ENCODE data around the gene SMCO1.
"Not testable (repeated sequence)": the region's sequence is repeated elsewhere in the genome, so short reads cannot be mapped to it uniquely, and the experiment has no call there.

The SMCO1 gene

DNA sequence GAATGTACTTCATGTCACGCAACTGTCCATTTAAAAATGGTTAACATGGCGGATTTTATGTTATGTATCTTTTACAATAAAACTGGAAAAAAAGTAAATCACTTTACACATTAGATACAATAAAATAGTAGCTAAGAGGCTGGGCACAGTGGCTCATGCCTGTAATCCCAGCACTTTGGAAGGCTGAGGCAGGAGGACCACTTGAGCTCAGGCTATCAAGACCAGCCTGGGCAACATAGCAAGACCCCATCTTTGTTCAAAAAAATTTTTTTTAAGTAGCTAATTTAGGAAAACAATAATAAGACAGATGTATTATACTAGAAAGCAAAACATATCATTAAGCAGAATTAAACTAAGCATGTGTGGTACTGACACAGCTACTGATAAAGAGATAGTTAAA, 23.1 kb downstream of the SMCO1 start:
- DNase-seq (ENCODE audit: low spot score), result no peak

DNA sequence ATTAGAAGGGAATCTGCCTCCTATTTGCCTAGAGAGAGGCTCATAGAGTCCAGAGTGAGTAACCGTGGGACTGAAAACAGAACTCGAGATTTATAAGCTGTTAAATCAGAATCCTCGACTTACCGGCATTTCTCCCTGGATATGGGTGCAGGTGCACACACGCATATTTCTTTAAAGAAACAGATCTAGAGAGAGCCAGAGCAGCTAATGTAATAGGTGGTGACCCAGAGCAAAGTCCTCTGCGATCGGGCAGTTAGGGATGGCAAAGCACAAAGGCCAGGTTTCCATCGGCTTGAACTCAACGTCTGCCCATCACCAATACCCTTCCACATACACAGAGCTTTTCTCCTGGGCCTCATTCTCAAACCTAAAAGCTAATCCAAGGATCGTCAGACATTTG, 25.4 kb downstream of the SMCO1 start:
- DNase-seq (ENCODE audit: low spot score), result no peak

DNA sequence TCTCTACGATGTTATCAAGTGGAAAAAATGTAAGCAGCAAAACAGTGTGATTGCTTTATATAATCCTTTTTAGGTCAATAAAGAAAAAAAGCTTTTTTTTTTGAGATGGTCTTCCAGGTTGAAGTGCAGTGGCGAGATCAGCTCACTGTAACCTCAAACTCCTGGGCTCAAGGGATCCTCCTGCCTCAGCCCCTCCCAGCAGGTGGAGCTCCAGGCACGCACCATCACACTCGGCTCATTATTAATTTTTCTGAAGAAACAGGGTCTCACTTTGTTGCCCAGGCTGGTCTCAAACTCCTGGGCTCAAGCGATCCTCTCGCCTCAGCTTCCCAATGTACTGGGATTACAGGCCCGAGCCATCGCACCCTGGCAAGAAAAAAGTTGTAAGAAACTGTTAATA, 28.9 kb downstream of the SMCO1 start:
- no peak for DNase-seq (ENCODE audit: low spot score)

GRCh38 chr3:196477678-196478077, 37.5 kb downstream of the SMCO1 start:
- no peak for DNase-seq (ENCODE audit: low spot score)

- no peak for DNase-seq (ENCODE audit: low spot score)
These were observed 42.9 kb downstream of the SMCO1 start for GRCh38 chr3:196472286-196472685.

GRCh38 chr3:196471551-196471950, 43.6 kb downstream of the SMCO1 start:
- DNase-seq (ENCODE audit: low spot score), result peak; percentile 43

DNA sequence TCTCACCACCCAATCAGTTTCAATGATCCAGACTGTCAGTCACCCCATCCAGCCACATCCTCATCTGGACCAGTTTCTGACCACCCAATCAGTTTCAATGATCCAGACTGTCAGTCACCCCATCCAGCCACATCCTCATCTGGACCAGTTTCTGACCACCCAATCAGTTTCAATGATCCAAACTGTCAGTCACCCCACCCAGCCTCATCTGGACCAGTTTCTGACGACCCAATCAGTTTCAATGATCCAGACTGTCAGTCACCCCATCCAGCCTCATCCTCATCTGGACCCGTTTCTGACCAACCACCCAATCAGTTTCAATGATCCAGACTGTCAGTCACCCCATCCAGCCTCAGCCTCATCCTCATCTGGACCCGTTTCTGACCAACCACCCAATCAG, 45.0 kb downstream of the SMCO1 start:
- DNase-seq (ENCODE audit: low spot score), result not testable (repeated sequence)

DNA sequence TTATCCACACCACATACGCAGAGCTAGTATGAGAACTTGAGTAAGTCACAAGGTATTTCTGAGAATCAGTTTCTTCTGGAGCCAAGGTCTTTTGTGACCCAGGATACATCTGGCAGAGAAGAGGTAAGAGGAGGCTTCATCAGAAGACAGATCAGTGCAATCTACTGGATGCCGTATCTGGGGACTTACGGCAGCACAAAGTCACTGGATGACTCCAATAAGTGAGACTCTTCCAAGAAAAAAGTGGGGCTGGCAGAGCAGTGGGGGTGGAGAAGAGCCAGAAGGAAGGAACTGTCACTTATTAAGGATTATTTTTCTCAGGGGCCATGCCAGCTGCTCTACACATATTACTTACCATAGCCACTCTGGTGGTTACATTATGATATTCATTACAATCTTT, 51.3 kb downstream of the SMCO1 start:
- DNase-seq (ENCODE audit: low spot score), result no peak

- DNase-seq (ENCODE audit: low spot score), result no peak
These were observed 51.7 kb downstream of the SMCO1 start for GRCh38 chr3:196463478-196463756.

GRCh38 chr3:196462680-196463477, 52.3 kb downstream of the SMCO1 start:
- DNase-seq (ENCODE audit: low spot score), result not testable (repeated sequence)

DNA sequence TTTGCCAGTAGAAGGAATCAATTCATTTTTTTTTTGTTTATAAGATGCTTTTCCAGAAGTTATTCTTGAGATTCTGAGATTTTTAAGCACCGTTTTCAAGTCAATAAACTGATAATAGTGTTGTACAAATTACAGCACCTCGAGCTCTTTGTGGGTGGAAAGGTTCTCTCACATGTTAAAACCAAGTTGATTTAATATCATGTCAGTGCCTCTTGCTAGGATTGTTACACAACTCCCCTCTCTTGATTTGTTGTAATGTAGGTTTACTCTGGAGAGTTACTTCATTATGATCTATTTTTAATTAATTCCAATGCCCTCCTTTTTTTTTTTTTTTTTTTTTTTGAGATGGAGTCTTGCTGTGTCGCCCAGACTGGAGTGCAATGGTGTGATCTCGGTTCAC, 57.1 kb downstream of the SMCO1 start:
- DNase-seq (ENCODE audit: low spot score), result no peak

- DNase-seq (ENCODE audit: low spot score), result not testable (repeated sequence)
These were observed 57.7 kb downstream of the SMCO1 start for GRCh38 chr3:196457470-196457869.

Measured in AG20443 (cell line).